H1 (cell line): ENCODE results near the gene PEX19. TPM values are rescaled to one million over a fixed set of nuclear protein-coding genes. Genes with fewer than 3 reads are reported as not detected.

ENCODE experiments used
- CTCF ChIA-PET: fragments of 300-600 bp; sonication (Branson Sonifier 250); formaldehyde crosslinking; loops from one replicate; lab custom pipeline; 2021; ENCODE audit not compliant: partially characterized antibody; lab: Charles Lee
- POLR2A ChIA-PET: fragments of 300-600 bp; sonication (Branson Sonifier 250); formaldehyde crosslinking; loops from one replicate; lab custom pipeline; 2021; ENCODE audit warnings: inconsistent platforms; ENCODE audit not compliant: partially characterized antibody; lab: Charles Lee
- DNase-seq, 2 experiments: peaks; one replicate each; pipeline versions ENCODE4 v3.0.0 to v3.0.0-alpha.2; 2010 to 2022; ENCODE audit warnings: low spot score in 2 of 2, low read depth in 1 of 2, mixed read lengths in 1 of 2
- FAIRE-seq: peaks from 2 replicates; lab custom pipeline; 2011; peaks lifted over from hg19 to GRCh38; lab: Jason Lieb, UNC
- H2AFZ ChIP-seq: 2 replicates; pipeline ENCODE4 v1.8.1; 2012; ENCODE audit warnings: low read length, inconsistent platforms
- H2AK5ac ChIP-seq: 2 replicates; pipeline ENCODE4 v1.6.1; 2013; ENCODE audit warnings: low read depth, low read length
- H2BK120ac ChIP-seq: replicated peaks from 2 replicates; pipeline ENCODE3; 2013; ENCODE audit warnings: low read depth, low read length, inconsistent platforms
- H2BK12ac ChIP-seq: 2 replicates; pipeline ENCODE4 v1.6.1; 2013; ENCODE audit warnings: low read depth, low read length
- H2BK15ac ChIP-seq: 2 replicates; pipeline ENCODE4 v1.6.1; 2013; ENCODE audit warnings: low read length
- H2BK20ac ChIP-seq: 2 replicates; pipeline ENCODE4 v1.6.1; 2013; ENCODE audit warnings: low read length
- H2BK5ac ChIP-seq: 2 replicates; pipeline ENCODE4 v1.6.1; 2013; ENCODE audit warnings: low read depth, low read length
- H3K14ac ChIP-seq: 2 replicates; pipeline ENCODE4 v1.6.1; 2013; ENCODE audit warnings: inconsistent platforms; ENCODE audit not compliant: insufficient read length
- H3K18ac ChIP-seq: 2 replicates; pipeline ENCODE4 v1.6.1; 2013; ENCODE audit warnings: low read length; ENCODE audit errors: extremely low read depth
- H3K23ac ChIP-seq: 2 replicates; pipeline ENCODE4 v1.6.1; 2013; ENCODE audit warnings: inconsistent platforms; ENCODE audit not compliant: insufficient read length
- H3K23me2 ChIP-seq: 2 replicates; pipeline ENCODE4 v1.6.1; 2013; ENCODE audit warnings: low read depth, low read length
- H3K27ac ChIP-seq: 2 replicates; pipeline ENCODE4 v1.6.1; 2011; ENCODE audit warnings: low read depth, low read length, inconsistent platforms
- H3K27me3 ChIP-seq, 4 experiments: replicated peaks in 1 of 4; 1 replicate in 1 of 4; 2 replicates in 3 of 4; pipeline versions ENCODE4 v1.6.1 to v1.8.1; 2011 to 2013; ENCODE audit warnings: low read length in 3 of 4, mild to moderate bottlenecking in 3 of 4, inconsistent platforms in 2 of 4, mixed read lengths in 2 of 4, moderate library complexity in 1 of 4; ENCODE audit not compliant: control insufficient read depth in 3 of 4, insufficient read depth in 3 of 4; ENCODE audit errors: extremely low read depth in 1 of 4
- H3K36me3 ChIP-seq, 4 experiments: 2 replicates each; pipeline versions ENCODE4 v1.6.1 to v1.8.1; 2011 to 2013; ENCODE audit warnings: mild to moderate bottlenecking in 4 of 4, low read length in 3 of 4, moderate library complexity in 2 of 4, control low read depth in 1 of 4, inconsistent platforms in 1 of 4; ENCODE audit not compliant: insufficient read depth in 4 of 4, control insufficient read depth in 2 of 4
- H3K4ac ChIP-seq: replicated peaks from 2 replicates; pipeline ENCODE3; 2013; ENCODE audit warnings: low read length, low read depth, mixed read lengths, inconsistent platforms; ENCODE audit not compliant: insufficient read length
- H3K4me1 ChIP-seq, 4 experiments: replicated peaks in 1 of 4; 1 replicate in 1 of 4; 2 replicates in 3 of 4; pipeline versions ENCODE4 v1.6.1 to v1.8.1; 2011 to 2013; ENCODE audit warnings: low read length in 3 of 4, inconsistent platforms in 2 of 4, mixed read lengths in 1 of 4; ENCODE audit not compliant: insufficient read depth in 4 of 4, control insufficient read depth in 3 of 4
- H3K4me2 ChIP-seq, 2 experiments: 2 replicates each; pipeline versions ENCODE4 v1.6.1 to v1.8.1; 2011 to 2013; ENCODE audit warnings: low read depth in 2 of 2, low read length in 2 of 2, control low read depth in 1 of 2, inconsistent platforms in 1 of 2, mild to moderate bottlenecking in 1 of 2; ENCODE audit not compliant: insufficient read depth in 1 of 2
- H3K4me3 ChIP-seq, 4 experiments: fragments of 200-600, 300-600 bp in 1 of 4; sonication (generic), shearing (Covaris generic), sonication (Bioruptor Twin) in 1 of 4; 2 replicates each; pipeline versions ENCODE4 v1.5.1 to v1.8.1; 2011 to 2016; ENCODE audit warnings: low read length in 4 of 4, low read depth in 3 of 4, control low read depth in 2 of 4, inconsistent platforms in 2 of 4, mild to moderate bottlenecking in 2 of 4, mixed read lengths in 1 of 4, moderate library complexity in 1 of 4; ENCODE audit not compliant: insufficient read depth in 2 of 4; ENCODE audit errors: extremely low read depth in 1 of 4
- H3K56ac ChIP-seq: replicated peaks from 2 replicates; pipeline ENCODE3; 2013; ENCODE audit warnings: low read depth, mild to moderate bottlenecking, mixed read lengths, low read length, inconsistent platforms; ENCODE audit not compliant: insufficient read length
- H3K79me1 ChIP-seq: 2 replicates; pipeline ENCODE4 v1.6.1; 2013; ENCODE audit warnings: low read depth, low read length, control low read depth
- H3K79me2 ChIP-seq, 2 experiments: 2 replicates each; pipeline versions ENCODE4 v1.6.1 to v1.8.1; 2012 to 2013; ENCODE audit warnings: low read length in 2 of 2, mild to moderate bottlenecking in 2 of 2, inconsistent platforms in 1 of 2; ENCODE audit not compliant: insufficient read depth in 2 of 2, control insufficient read depth in 1 of 2
- H3K9ac ChIP-seq, 4 experiments: replicated peaks in 1 of 4; 1 replicate in 1 of 4; 2 replicates in 3 of 4; pipeline versions ENCODE4 v1.6.1 to v1.8.1; 2011 to 2013; ENCODE audit warnings: low read depth in 3 of 4, low read length in 3 of 4, control low read depth in 2 of 4, mild to moderate bottlenecking in 2 of 4, moderate library complexity in 2 of 4, inconsistent platforms in 1 of 4; ENCODE audit errors: extremely low read depth in 1 of 4
- H3K9me3 ChIP-seq, 2 experiments: 2 replicates each; pipeline versions ENCODE4 v1.6.1 to v1.8.1; 2012 to 2013; ENCODE audit warnings: mild to moderate bottlenecking in 2 of 2, moderate library complexity in 2 of 2, control low read depth in 1 of 2, inconsistent platforms in 1 of 2, low read depth in 1 of 2, low read length in 1 of 2, mixed read lengths in 1 of 2; ENCODE audit not compliant: insufficient read depth in 2 of 2
- H4K20me1 ChIP-seq, 2 experiments: replicated peaks in 1 of 2; 2 replicates each; pipeline versions ENCODE3 to v1.8.1; 2011 to 2013; ENCODE audit warnings: inconsistent platforms in 2 of 2, low read length in 2 of 2, mild to moderate bottlenecking in 1 of 2; ENCODE audit not compliant: insufficient read depth in 2 of 2, control insufficient read depth in 1 of 2
- H4K5ac ChIP-seq: 2 replicates; pipeline ENCODE4 v1.6.1; 2013; ENCODE audit warnings: low read length, low read depth, mixed read lengths, inconsistent platforms; ENCODE audit not compliant: insufficient read length
- H4K8ac ChIP-seq: 2 replicates; pipeline ENCODE4 v1.8.0; 2013; ENCODE audit warnings: mild to moderate bottlenecking, moderate library complexity, low read length, inconsistent platforms; ENCODE audit not compliant: insufficient read depth; ENCODE audit errors: extremely low read depth
- H4K91ac ChIP-seq: replicated peaks from 2 replicates; pipeline ENCODE3; 2013; ENCODE audit warnings: low read length, mixed read lengths, inconsistent platforms; ENCODE audit not compliant: insufficient read length
- ASH2L ChIP-seq: fragments of 200-600, 300-600 bp; sonication (generic); IDR thresholded peaks from one replicate; pipeline ENCODE4 v1.7.1; 2017; ENCODE audit warnings: low read length
- CHD1 ChIP-seq: IDR thresholded peaks from 2 replicates; pipeline ENCODE4 v1.6.1; 2012; ENCODE audit warnings: low read depth, low read length, improper control_type of control experiment
- CHD2 ChIP-seq: IDR thresholded peaks from 2 replicates; pipeline ENCODE4 v1.6.1; 2012; ENCODE audit warnings: low read length, improper control_type of control experiment
- EP300 ChIP-seq, 2 experiments: IDR thresholded peaks; 1 replicate in 1 of 2; 2 replicates in 1 of 2; pipeline ENCODE4 v1.6.1; 2011 to 2012; ENCODE audit warnings: low read depth in 2 of 2, low read length in 2 of 2, mild to moderate bottlenecking in 2 of 2, borderline replicate concordance in 1 of 2, inconsistent platforms in 1 of 2, moderate library complexity in 1 of 2
- FOSL1 ChIP-seq: IDR thresholded peaks from 2 replicates; pipeline ENCODE4 v1.6.1; 2011; ENCODE audit warnings: mild to moderate bottlenecking, low read depth, low read length, moderate library complexity; ENCODE audit not compliant: insufficient read depth
- GTF2F1 ChIP-seq: IDR thresholded peaks from 2 replicates; pipeline ENCODE4 v1.6.1; 2012; ENCODE audit warnings: low read depth, low read length, improper control_type of control experiment, borderline replicate concordance
- HDAC2 ChIP-seq, 2 experiments: fragments of 300-600 bp in 1 of 2; sonication (generic) in 1 of 2; IDR thresholded peaks; 2 replicates each; pipeline ENCODE4 v1.6.1; 2011 to 2012; ENCODE audit warnings: low read depth in 2 of 2, low read length in 2 of 2, mild to moderate bottlenecking in 2 of 2, moderate library complexity in 2 of 2, borderline replicate concordance in 1 of 2, inconsistent platforms in 1 of 2
- RXRA ChIP-seq: IDR thresholded peaks from 2 replicates; pipeline ENCODE4 v1.6.1; 2011; ENCODE audit warnings: low read depth, mild to moderate bottlenecking, low read length, moderate library complexity; ENCODE audit not compliant: insufficient read depth
- SIN3A ChIP-seq, 2 experiments: IDR thresholded peaks in 1 of 2; conservative IDR thresholded peaks in 1 of 2; 2 replicates each; pipeline ENCODE4 v1.6.1; 2011 to 2012; ENCODE audit warnings: low read length in 2 of 2, improper control_type of control experiment in 1 of 2, low read depth in 1 of 2, mild to moderate bottlenecking in 1 of 2
- SP2 ChIP-seq: IDR thresholded peaks from 2 replicates; pipeline ENCODE4 v1.6.1; 2012; ENCODE audit warnings: mild to moderate bottlenecking, low read length, inconsistent platforms
- TAF1 ChIP-seq: IDR thresholded peaks from 2 replicates; pipeline ENCODE4 v1.6.1; 2011; ENCODE audit warnings: mild to moderate bottlenecking, low read depth, low read length
- ZNF274 ChIP-seq: IDR thresholded peaks from 2 replicates; pipeline ENCODE4 v1.7.0; 2012; ENCODE audit warnings: low read length, borderline replicate concordance; ENCODE audit errors: extremely low read depth
- WGBS, 2 experiments: shearing (Covaris generic) in 1 of 2; methylation state at CpG; one replicate each; pipeline versions ENCODE4 v1.1.6 to v1.1.7; 2013 to 2015; ENCODE audit warnings: low lambda C conversion rate in 2 of 2, mixed read lengths in 2 of 2, inconsistent platforms in 1 of 2, low coverage in 1 of 2, missing lambda C conversion rate in 1 of 2; ENCODE audit not compliant: insufficient replicate concordance in 2 of 2, insufficient coverage in 1 of 2, insufficient read length in 1 of 2; ENCODE audit errors: extremely low coverage in 1 of 2, missing lambda C conversion rate in 1 of 2; 5-methylcytosine and 5-hydroxymethylcytosine counted together
- polyA plus RNA-seq, 7 experiments: library from polyadenylated mRNA; depleted of rRNA in 3 of 7; stranded (reverse) in 5 of 7; unstranded in 2 of 7; fragments of >200 nt in 5 of 7; fragments of 200-250 nt in 2 of 7; gene quantifications; 1 replicate in 5 of 7; 2 replicates in 1 of 7; 4 replicates in 1 of 7; pipeline versions ENCODE4 v1.2.1 to v1.2.3, GENCODE V29; 2011 to 2013; ENCODE audit warnings: missing spikeins in 2 of 7, mixed read lengths in 2 of 7
- total RNA-seq: library from RNA; stranded (reverse); fragmentation: NEBNext Ultra II Directional; extraction: Animal tissue kit (Norgen Biotek cat#: 25700); gene quantifications from 2 replicates; pipeline ENCODE4 v1.2.1, GENCODE V29; 2021

Gene PEX19
- total and polyA plus RNA-seq, 2 of the 8 experiments (the other 6 are each of a cell fraction or from before 2014, with no cell fraction given) = 50.4 to 80.2 TPM

- H2BK15ac ChIP-seq = no peak overlapping the region
- no peak overlapping the region for H2BK120ac ChIP-seq
- DNase-seq = no peak
- H3K23me2 ChIP-seq = no peaks in the 10 kb centered on the region; the same call in 1 of the 2 replicates
- FAIRE-seq = no peak
- 96% methylated on average over 21 of the region's 24 CpGs; no CpG with 5 or more reads in 1 of the 2 experiments for WGBS, 2 experiments
- no peak overlapping the region for H4K5ac ChIP-seq
- H3K27ac ChIP-seq = no peak overlapping the region
- no peak overlapping the region for H2AFZ ChIP-seq
- peaks cover 13 to 76% (median 48%) of the 10 kb centered on the region in 4 experiments for H3K36me3 ChIP-seq
- no peak overlapping the region for H3K4ac ChIP-seq
- no peak overlapping the region for H4K91ac ChIP-seq
- H3K9ac ChIP-seq = no peak overlapping the region
- H2BK12ac ChIP-seq = no peak overlapping the region
- H2BK20ac ChIP-seq = no peak overlapping the region
- H3K79me2 ChIP-seq = peaks cover 0 to 12% of the 10 kb centered on the region in 2 experiments; a peak in 1 of 4 replicates
- no peak overlapping the region for H3K4me3 ChIP-seq
- no peak overlapping the region for H3K4me2 ChIP-seq
- no peak overlapping the region for H3K23ac ChIP-seq
- H4K20me1 ChIP-seq = peaks cover 2 to 3% of the 10 kb centered on the region in 2 experiments
- H4K8ac ChIP-seq = no peak overlapping the region
- H3K14ac ChIP-seq = no peak overlapping the region
- H3K27me3 ChIP-seq = no peaks in the 10 kb centered on the region
- H2AK5ac ChIP-seq = no peak overlapping the region
- no peak overlapping the region for H3K18ac ChIP-seq
- H3K79me1 ChIP-seq = no peaks in the 10 kb centered on the region
- H3K56ac ChIP-seq = no peak overlapping the region
- ChIA-PET POLR2A (interaction anchor here (0.9 to 2.2 kb wide), 5 partner anchors 12 to 72 kb away, joined by 3 to 9 read pairs (median 4); no protein-coding TSS in a partner anchor), CTCF (interaction anchor here (0.7 to 5.7 kb wide), 22 partner anchors 8 to 182 kb away, joined by 3 to 42 read pairs (median 4); partner anchors contain the start of gene CASQ1)
- H3K4me1 ChIP-seq = no peaks in the 10 kb centered on the region
- H3K9me3 ChIP-seq = no peaks in the 10 kb centered on the region
- H2BK5ac ChIP-seq = no peak overlapping the region
- TF ChIP-seq SP2 = no peak
- TF ChIP-seq TAF1 = no peak
- no peak for TF ChIP-seq HDAC2 (IDR thresholded peaks at IDR 0.05; ENCODE audit: borderline replicate concordance in 1 of 2, low read depth in 2 of 2, low read length in 2 of 2)
- TF ChIP-seq CHD1 = no peak
- no peak for TF ChIP-seq FOSL1
- TF ChIP-seq RXRA = no peak
- no peak for TF ChIP-seq EP300 (IDR thresholded peaks at IDR 0.05; ENCODE audit: borderline replicate concordance in 1 of 2, low read depth in 2 of 2, low read length in 2 of 2)
- no peak for TF ChIP-seq CHD2
- TF ChIP-seq SIN3A (conservative IDR thresholded peaks at IDR 0.05 in 1 of 2, IDR thresholded peaks at IDR 0.05 in 1 of 2; ENCODE audit: low read depth in 1 of 2, low read length in 2 of 2) = no peak
- TF ChIP-seq ASH2L = no peak
- TF ChIP-seq GTF2F1 = no peak
- no peak for TF ChIP-seq ZNF274
Observed at GRCh38 chr1:160239582-160240299, 45.2 kb downstream of the PEX19 start.
